Neural cell (in vitro differentiated cells): ENCODE results near the gene TRPM1. TPM values are rescaled to one million over a fixed set of nuclear protein-coding genes. Genes with fewer than 3 reads are reported as not detected.

Experiments used
- H2AFZ ChIP-seq: fragments of 200-600, 300-800 bp; sonication (generic), shearing (Covaris generic); 2 replicates; pipeline ENCODE4 v1.6.0; 2014; ENCODE audit warnings: low read depth, mild to moderate bottlenecking, antibody characterized with exemption, low read length, moderate library complexity
- H3F3A ChIP-seq: fragments of 200-600 bp; shearing (Covaris generic); 2 replicates; pipeline ENCODE4 v1.6.1; 2016; ENCODE audit warnings: mild to moderate bottlenecking, moderate library complexity, mixed read lengths, antibody characterized with exemption, low read length; ENCODE audit not compliant: insufficient read depth, poor library complexity, severe bottlenecking
- H3K27ac ChIP-seq: fragments of 200-600, 300-800 bp; sonication (generic), shearing (Covaris generic); 2 replicates; pipeline ENCODE4 v1.5.1; 2014; ENCODE audit warnings: mild to moderate bottlenecking, low read length, moderate library complexity
- H3K27me3 ChIP-seq: fragments of 300-800, 200-600 bp; sonication (generic), shearing (Covaris generic); 2 replicates; pipeline ENCODE4 v1.6.0; 2014; ENCODE audit warnings: mild to moderate bottlenecking, low read depth, low read length, moderate library complexity; ENCODE audit not compliant: insufficient read depth
- H3K36me3 ChIP-seq: fragments of 300-800, 200-600 bp; sonication (generic), shearing (Covaris generic); 2 replicates; pipeline ENCODE4 v1.5.1; 2014; ENCODE audit warnings: mild to moderate bottlenecking, antibody characterized with exemption, low read length, moderate library complexity; ENCODE audit not compliant: insufficient read depth
- H3K4me2 ChIP-seq: fragments of 300-800, 200-600 bp; sonication (generic), shearing (Covaris generic); 2 replicates; pipeline ENCODE4 v1.6.0; 2014; ENCODE audit warnings: mild to moderate bottlenecking, low read length
- H3K4me3 ChIP-seq: fragments of 300-800, 200-600 bp; sonication (generic), shearing (Covaris generic); 2 replicates; pipeline ENCODE4 v1.5.1; 2014; ENCODE audit warnings: mild to moderate bottlenecking, low read length, moderate library complexity
- H3K79me2 ChIP-seq: fragments of 200-600 bp; shearing (Covaris generic); replicated peaks from 2 replicates; pipeline ENCODE4 v1.6.0; 2014; ENCODE audit warnings: mild to moderate bottlenecking, low read length, moderate library complexity; ENCODE audit not compliant: insufficient read depth
- H3K9ac ChIP-seq: fragments of 300-800, 200-600 bp; sonication (generic), shearing (Covaris generic); 2 replicates; pipeline ENCODE4 v1.6.1; 2016; ENCODE audit warnings: mild to moderate bottlenecking, low read length, mixed read lengths
- H3K9me2 ChIP-seq: fragments of 200-600 bp; shearing (Covaris generic); 2 replicates; pipeline ENCODE4 v1.6.1; 2016; ENCODE audit warnings: mild to moderate bottlenecking, low read length, mixed read lengths; ENCODE audit not compliant: insufficient read depth
- H3K9me3 ChIP-seq: fragments of 200-600, 300-800 bp; sonication (generic), shearing (Covaris generic); 2 replicates; pipeline ENCODE4 v1.6.1; 2016; ENCODE audit warnings: mild to moderate bottlenecking, mixed run types, low read length, moderate library complexity, mixed read lengths
- H4K20me1 ChIP-seq: fragments of 200-600 bp; shearing (Covaris generic); 2 replicates; pipeline ENCODE4 v1.6.1; 2016; ENCODE audit warnings: mild to moderate bottlenecking, mixed run types; ENCODE audit not compliant: insufficient read depth
- CTCF ChIP-seq: fragments of 450-650 bp; IDR thresholded peaks from 2 replicates; pipeline ENCODE4 v1.5.1; 2014; ENCODE audit warnings: antibody characterized with exemption, mild to moderate bottlenecking, moderate library complexity; ENCODE audit not compliant: poor library complexity, severe bottlenecking
- EP300 ChIP-seq: fragments of 450-650 bp; conservative IDR thresholded peaks from 2 replicates; pipeline ENCODE4 v1.6.1; 2014; ENCODE audit warnings: antibody characterized with exemption, mild to moderate bottlenecking, moderate library complexity; ENCODE audit not compliant: poor library complexity, severe bottlenecking
- EZH2 ChIP-seq: fragments of 200-600, 300-800 bp; shearing (Covaris generic), sonication (generic); IDR thresholded peaks from 2 replicates; pipeline ENCODE4 v1.6.1; 2014; ENCODE audit warnings: antibody characterized with exemption, low read length, borderline replicate concordance, mild to moderate bottlenecking; ENCODE audit not compliant: insufficient read depth, poor library complexity, severe bottlenecking
- MXI1 ChIP-seq: fragments of 450-650 bp; conservative IDR thresholded peaks from 2 replicates; pipeline ENCODE4 v1.6.1; 2014; ENCODE audit warnings: antibody characterized with exemption, mild to moderate bottlenecking; ENCODE audit not compliant: poor library complexity, severe bottlenecking
- POLR2AphosphoS5 ChIP-seq: IDR thresholded peaks from 2 replicates; pipeline ENCODE4 v1.6.1; 2012
- RAD21 ChIP-seq: fragments of 450-650 bp; conservative IDR thresholded peaks from 2 replicates; pipeline ENCODE4 v1.6.1; 2014; ENCODE audit warnings: antibody characterized with exemption, mild to moderate bottlenecking, moderate library complexity
- SMC3 ChIP-seq: fragments of 450-650 bp; conservative IDR thresholded peaks from 2 replicates; pipeline ENCODE4 v1.6.1; 2014; ENCODE audit warnings: antibody characterized with exemption, mild to moderate bottlenecking, moderate library complexity; ENCODE audit not compliant: poor library complexity
- TAF1 ChIP-seq: IDR thresholded peaks from 2 replicates; pipeline ENCODE4 v1.6.1; 2012; ENCODE audit warnings: low read depth
- polyA plus RNA-seq: library from polyadenylated mRNA; depleted of rRNA; stranded (reverse); fragments of >200 nt; gene quantifications from 2 replicates; pipeline ENCODE4 v1.2.3, GENCODE V29; 2014
- TF ChIP-seq, protein P1 (sequence below): IDR thresholded peaks from 2 replicates; pipeline ENCODE4 v1.6.1; 2012; ENCODE audit warnings: borderline replicate concordance

TRPM1 gene
- polyA plus RNA-seq, 1 donor from 2014 or later: not detected

- TF ChIP-seq EZH2 (no peak), TAF1 (no peak)
- no peaks in the 10 kb centered on the region for H3K9me2 ChIP-seq
These were observed 54.1 kb downstream of the TRPM1 start for GRCh38 chr15:31047437-31047836.

GRCh38 chr15:31046759-31047359, 54.7 kb downstream of the TRPM1 start:
- Histone ChIP-seq H3K4me2 (no peak overlapping the region), H2AFZ (no peak overlapping the region), H3K9me3 (no peaks in the 10 kb centered on the region), H3K27ac (no peak overlapping the region), H3F3A (no peaks in the 10 kb centered on the region), H3K79me2 (no peaks in the 10 kb centered on the region), H3K27me3 (no peaks in the 10 kb centered on the region), H4K20me1 (no peaks in the 10 kb centered on the region), H3K9me2 (no peaks in the 10 kb centered on the region), H3K9ac (no peak overlapping the region), H3K36me3 (no peaks in the 10 kb centered on the region), H3K4me3 (no peak overlapping the region)
- no peak for TF ChIP-seq SMC3
- no peak for TF ChIP-seq EZH2
- no peak for TF ChIP-seq MXI1
- no peak for TF ChIP-seq POLR2AphosphoS5
- no peak for TF ChIP-seq EP300
- no peak for TF ChIP-seq TAF1
- no peak for TF ChIP-seq RAD21
- TF ChIP-seq, protein P1, sequence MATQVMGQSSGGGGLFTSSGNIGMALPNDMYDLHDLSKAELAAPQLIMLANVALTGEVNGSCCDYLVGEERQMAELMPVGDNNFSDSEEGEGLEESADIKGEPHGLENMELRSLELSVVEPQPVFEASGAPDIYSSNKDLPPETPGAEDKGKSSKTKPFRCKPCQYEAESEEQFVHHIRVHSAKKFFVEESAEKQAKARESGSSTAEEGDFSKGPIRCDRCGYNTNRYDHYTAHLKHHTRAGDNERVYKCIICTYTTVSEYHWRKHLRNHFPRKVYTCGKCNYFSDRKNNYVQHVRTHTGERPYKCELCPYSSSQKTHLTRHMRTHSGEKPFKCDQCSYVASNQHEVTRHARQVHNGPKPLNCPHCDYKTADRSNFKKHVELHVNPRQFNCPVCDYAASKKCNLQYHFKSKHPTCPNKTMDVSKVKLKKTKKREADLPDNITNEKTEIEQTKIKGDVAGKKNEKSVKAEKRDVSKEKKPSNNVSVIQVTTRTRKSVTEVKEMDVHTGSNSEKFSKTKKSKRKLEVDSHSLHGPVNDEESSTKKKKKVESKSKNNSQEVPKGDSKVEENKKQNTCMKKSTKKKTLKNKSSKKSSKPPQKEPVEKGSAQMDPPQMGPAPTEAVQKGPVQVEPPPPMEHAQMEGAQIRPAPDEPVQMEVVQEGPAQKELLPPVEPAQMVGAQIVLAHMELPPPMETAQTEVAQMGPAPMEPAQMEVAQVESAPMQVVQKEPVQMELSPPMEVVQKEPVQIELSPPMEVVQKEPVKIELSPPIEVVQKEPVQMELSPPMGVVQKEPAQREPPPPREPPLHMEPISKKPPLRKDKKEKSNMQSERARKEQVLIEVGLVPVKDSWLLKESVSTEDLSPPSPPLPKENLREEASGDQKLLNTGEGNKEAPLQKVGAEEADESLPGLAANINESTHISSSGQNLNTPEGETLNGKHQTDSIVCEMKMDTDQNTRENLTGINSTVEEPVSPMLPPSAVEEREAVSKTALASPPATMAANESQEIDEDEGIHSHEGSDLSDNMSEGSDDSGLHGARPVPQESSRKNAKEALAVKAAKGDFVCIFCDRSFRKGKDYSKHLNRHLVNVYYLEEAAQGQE: no peak

More at GRCh38 chr15:31047437-31047836, 54.1 kb downstream of the TRPM1 start:
- H4K20me1 ChIP-seq: no peaks in the 10 kb centered on the region
- no peaks in the 10 kb centered on the region for H3F3A ChIP-seq
- H3K27ac ChIP-seq: no peak overlapping the region
- no peak overlapping the region for H3K4me3 ChIP-seq
- H3K9me3 ChIP-seq: no peaks in the 10 kb centered on the region
- H3K27me3 ChIP-seq: no peaks in the 10 kb centered on the region
- no peaks in the 10 kb centered on the region for H3K36me3 ChIP-seq
- no peak overlapping the region for H3K9ac ChIP-seq
- H3K79me2 ChIP-seq: no peaks in the 10 kb centered on the region
- H2AFZ ChIP-seq: no peak overlapping the region
- H3K4me2 ChIP-seq: no peak overlapping the region

DNA sequence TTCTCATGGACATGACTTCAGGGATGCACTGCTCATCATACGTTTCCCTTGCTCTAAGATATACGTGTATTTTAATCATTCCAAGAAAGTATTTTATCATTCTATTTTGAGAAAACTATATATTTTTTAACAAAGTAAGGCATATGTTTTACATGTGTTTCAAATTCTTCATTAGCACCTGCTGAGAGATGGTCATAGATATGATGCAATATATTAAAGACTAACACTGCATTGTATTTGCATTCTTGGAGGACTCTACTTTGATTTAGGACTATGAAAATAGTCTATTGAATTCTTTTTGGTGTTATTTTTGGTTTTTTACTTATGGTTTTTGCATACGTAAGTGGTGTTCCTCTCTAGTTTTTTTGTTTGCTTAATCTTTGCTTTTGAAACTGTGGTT, 55.9 kb downstream of the TRPM1 start:
- Histone ChIP-seq H3K36me3 (no peaks in the 10 kb centered on the region), H3K9me3 (no peaks in the 10 kb centered on the region), H3K79me2 (no peaks in the 10 kb centered on the region), H3K4me3 (no peak overlapping the region), H3K27ac (no peak overlapping the region), H3K9me2 (no peaks in the 10 kb centered on the region), H3K27me3 (no peaks in the 10 kb centered on the region), H3K4me2 (no peak overlapping the region), H4K20me1 (no peaks in the 10 kb centered on the region), H3F3A (no peaks in the 10 kb centered on the region), H3K9ac (no peak overlapping the region), H2AFZ (no peak overlapping the region)
- TF ChIP-seq CTCF (no peak), POLR2AphosphoS5 (no peak), MXI1 (no peak), TAF1 (no peak), RAD21 (no peak), EP300 (no peak), SMC3 (no peak), EZH2 (no peak)
- TF ChIP-seq, protein P1: no peak
